Esophagus muscularis mucosa (tissue), 3 donors: Measurements from ENCODE around the gene RNF5.

Experiments
- POLR2AphosphoS5 ChIP-seq, 2 donors: sonication (generic); formaldehyde crosslinking; IDR thresholded peaks; one replicate each; pipeline ENCODE4 v1.6.1; 2017; ENCODE audit warnings: antibody characterized with exemption in 2 of 2
- TF ChIP-seq, protein P1 (sequence below), 3 experiments: fragments of 200-600 bp in 2 of 3; fragments of 450-650 bp in 1 of 3; sonication (generic) in 2 of 3; IDR thresholded peaks; one replicate each; pipeline ENCODE4 v1.5.1; 2017 to 2019; ENCODE audit warnings: antibody characterized with exemption in 3 of 3, mild to moderate bottlenecking in 2 of 3, moderate library complexity in 1 of 3

DNA sequence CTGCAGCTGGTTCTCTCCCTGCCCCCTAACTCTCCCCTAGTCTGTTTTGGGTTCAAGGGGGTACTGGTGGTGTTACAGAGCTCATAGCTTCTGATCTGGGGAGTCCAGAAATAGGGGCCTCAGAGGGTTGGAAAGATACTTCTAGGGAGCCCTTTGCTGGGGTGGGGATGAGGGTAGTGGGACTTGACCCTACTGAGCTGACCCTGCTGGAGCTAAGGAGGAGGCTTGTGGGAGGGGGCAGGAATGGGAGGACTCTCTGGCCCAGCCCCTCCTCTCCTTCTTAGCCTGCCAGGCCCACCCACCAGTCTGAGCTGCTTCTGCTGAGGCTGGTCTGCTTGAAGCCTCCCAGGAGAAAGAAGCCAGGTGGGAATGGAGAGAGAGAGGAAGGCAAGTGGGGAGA, 13.9 kb upstream of the RNF5 start, which contains the start of gene EGFL8:
- no peak for TF ChIP-seq POLR2AphosphoS5 (IDR thresholded peaks at IDR 0.05)
- TF ChIP-seq, protein P1, sequence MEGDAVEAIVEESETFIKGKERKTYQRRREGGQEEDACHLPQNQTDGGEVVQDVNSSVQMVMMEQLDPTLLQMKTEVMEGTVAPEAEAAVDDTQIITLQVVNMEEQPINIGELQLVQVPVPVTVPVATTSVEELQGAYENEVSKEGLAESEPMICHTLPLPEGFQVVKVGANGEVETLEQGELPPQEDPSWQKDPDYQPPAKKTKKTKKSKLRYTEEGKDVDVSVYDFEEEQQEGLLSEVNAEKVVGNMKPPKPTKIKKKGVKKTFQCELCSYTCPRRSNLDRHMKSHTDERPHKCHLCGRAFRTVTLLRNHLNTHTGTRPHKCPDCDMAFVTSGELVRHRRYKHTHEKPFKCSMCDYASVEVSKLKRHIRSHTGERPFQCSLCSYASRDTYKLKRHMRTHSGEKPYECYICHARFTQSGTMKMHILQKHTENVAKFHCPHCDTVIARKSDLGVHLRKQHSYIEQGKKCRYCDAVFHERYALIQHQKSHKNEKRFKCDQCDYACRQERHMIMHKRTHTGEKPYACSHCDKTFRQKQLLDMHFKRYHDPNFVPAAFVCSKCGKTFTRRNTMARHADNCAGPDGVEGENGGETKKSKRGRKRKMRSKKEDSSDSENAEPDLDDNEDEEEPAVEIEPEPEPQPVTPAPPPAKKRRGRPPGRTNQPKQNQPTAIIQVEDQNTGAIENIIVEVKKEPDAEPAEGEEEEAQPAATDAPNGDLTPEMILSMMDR (IDR thresholded peaks at IDR 0.05), result no peak
